A549 (cell line): ENCODE results near the gene NEK9.

Experiments used
- CEBPB ChIP-seq, 2 experiments: fragments of >200 bp in 1 of 2; sonication (Bioruptor Twin) in 1 of 2; formaldehyde crosslinking in 1 of 2; IDR thresholded peaks; 2 replicates each; pipeline ENCODE4 v1.6.1; 2012 to 2016
- CTCF ChIP-seq: fragments of >200 bp; sonication (Bioruptor Twin); formaldehyde crosslinking; IDR thresholded peaks from 3 replicates; pipeline ENCODE4 v1.5.1; 2016
- ESRRA ChIP-seq: fragments of 150-350 bp; IDR thresholded peaks from 2 replicates; pipeline ENCODE4 v1.6.1; 2014; ENCODE audit warnings: mild to moderate bottlenecking, low read length, borderline replicate concordance
- JUNB ChIP-seq: fragments of >200 bp; sonication (Bioruptor Twin); formaldehyde crosslinking; IDR thresholded peaks from 2 replicates; pipeline ENCODE4 v1.6.1; 2016
- KDM5A ChIP-seq: fragments of 200-600 bp; sonication (generic); IDR thresholded peaks from 2 replicates; pipeline ENCODE4 v1.6.1; 2016; ENCODE audit warnings: antibody characterized with exemption, mild to moderate bottlenecking
- MAX ChIP-seq: IDR thresholded peaks from 2 replicates; pipeline ENCODE4 v1.6.1; 2012
- PHF8 ChIP-seq: fragments of 200-600 bp; sonication (generic); IDR thresholded peaks from 2 replicates; pipeline ENCODE4 v1.6.1; 2016; ENCODE audit warnings: low read depth, mild to moderate bottlenecking, antibody characterized with exemption, moderate library complexity, borderline replicate concordance
- RAD21 ChIP-seq, 2 experiments: fragments of >200 bp in 1 of 2; sonication (Bioruptor Twin) in 1 of 2; formaldehyde crosslinking in 1 of 2; IDR thresholded peaks in 1 of 2; conservative IDR thresholded peaks in 1 of 2; 2 replicates in 1 of 2; 3 replicates in 1 of 2; pipeline ENCODE4 v1.6.1; 2012 to 2018; ENCODE audit warnings: inconsistent platforms in 1 of 2
- RARB ChIP-seq: fragments of 250-450 bp; sonication (Bioruptor Pico); IDR thresholded peaks from 2 replicates; pipeline ENCODE4 v1.8.0; 2021; ENCODE audit warnings: mild to moderate bottlenecking, moderate library complexity
- RCOR1 ChIP-seq: fragments of 150-350 bp; IDR thresholded peaks from 2 replicates; pipeline ENCODE4 v1.6.1; 2014; ENCODE audit warnings: antibody characterized with exemption, low read length, low read depth
- REST ChIP-seq: fragments of 200-600 bp; sonication (generic); IDR thresholded peaks from 2 replicates; pipeline ENCODE4 v1.6.1; 2016; ENCODE audit warnings: antibody characterized with exemption, mild to moderate bottlenecking, moderate library complexity
- USF2 ChIP-seq: fragments of 450-650 bp; IDR thresholded peaks from 2 replicates; pipeline ENCODE4 v1.6.1; 2014; ENCODE audit warnings: antibody characterized with exemption

GRCh38 chr14:75119056-75119455 lies 7.8 kb downstream of the NEK9 start:
- TF ChIP-seq CEBPB (IDR thresholded peaks at IDR 0.05) (no peak), CTCF (no peak), MAX (no peak), KDM5A (no peak), RAD21 (conservative IDR thresholded peaks at IDR 0.05 in 1 of 2, IDR thresholded peaks at IDR 0.05 in 1 of 2) (no peak), REST (no peak), ESRRA (no peak), RARB (CRISPR knock-in tag) (no peak), USF2 (no peak), RCOR1 (no peak), PHF8 (no peak), JUNB (no peak)
